Neural cell (in vitro differentiated cells): ENCODE results near the gene PACRGL.

Experiments used
- CTCF ChIP-seq: fragments of 450-650 bp; IDR thresholded peaks from 2 replicates; pipeline ENCODE4 v1.5.1; 2014; ENCODE audit warnings: antibody characterized with exemption, mild to moderate bottlenecking, moderate library complexity; ENCODE audit not compliant: poor library complexity, severe bottlenecking
- EP300 ChIP-seq: fragments of 450-650 bp; conservative IDR thresholded peaks from 2 replicates; pipeline ENCODE4 v1.6.1; 2014; ENCODE audit warnings: antibody characterized with exemption, mild to moderate bottlenecking, moderate library complexity; ENCODE audit not compliant: poor library complexity, severe bottlenecking
- EZH2 ChIP-seq: fragments of 200-600, 300-800 bp; shearing (Covaris generic), sonication (generic); IDR thresholded peaks from 2 replicates; pipeline ENCODE4 v1.6.1; 2014; ENCODE audit warnings: antibody characterized with exemption, low read length, borderline replicate concordance, mild to moderate bottlenecking; ENCODE audit not compliant: insufficient read depth, poor library complexity, severe bottlenecking
- MXI1 ChIP-seq: fragments of 450-650 bp; conservative IDR thresholded peaks from 2 replicates; pipeline ENCODE4 v1.6.1; 2014; ENCODE audit warnings: antibody characterized with exemption, mild to moderate bottlenecking; ENCODE audit not compliant: poor library complexity, severe bottlenecking
- POLR2AphosphoS5 ChIP-seq: IDR thresholded peaks from 2 replicates; pipeline ENCODE4 v1.6.1; 2012
- REST ChIP-seq: IDR thresholded peaks from 2 replicates; pipeline ENCODE4 v1.6.1; 2012; ENCODE audit warnings: borderline replicate concordance
- SMC3 ChIP-seq: fragments of 450-650 bp; conservative IDR thresholded peaks from 2 replicates; pipeline ENCODE4 v1.6.1; 2014; ENCODE audit warnings: antibody characterized with exemption, mild to moderate bottlenecking, moderate library complexity; ENCODE audit not compliant: poor library complexity

GRCh38 chr4:20680736-20681135 is 19.5 kb upstream of the PACRGL start:
- TF ChIP-seq CTCF (no peak), EP300 (no peak), EZH2 (no peak), REST (no peak), SMC3 (no peak), POLR2AphosphoS5 (no peak), MXI1 (no peak)
